OCI-LY1 (cell line): Measurements from ENCODE around the gene AFAP1.

Experiments
- H2AFZ ChIP-seq: fragments of 200-600 bp; sonication (generic), shearing (Covaris generic); 2 replicates; pipeline ENCODE4 v1.6.0; 2014; ENCODE audit warnings: antibody characterized with exemption, mild to moderate bottlenecking, low read length
- H3F3A ChIP-seq: fragments of 200-600 bp; sonication (generic), shearing (Covaris generic); 2 replicates; pipeline ENCODE4 v1.6.0; 2014; ENCODE audit warnings: mild to moderate bottlenecking, antibody characterized with exemption, low read length, moderate library complexity; ENCODE audit not compliant: insufficient read depth
- H3K27ac ChIP-seq: fragments of 200-600 bp; sonication (generic); 2 replicates; pipeline ENCODE4 v1.5.1; 2014; ENCODE audit warnings: low read length, mixed run types, mild to moderate bottlenecking, low read depth; ENCODE audit not compliant: poor library complexity, severe bottlenecking
- H3K27me3 ChIP-seq: fragments of 200-600 bp; sonication (generic); 2 replicates; pipeline ENCODE4 v1.6.0; 2014; ENCODE audit warnings: antibody characterized with exemption, mild to moderate bottlenecking, low read length, moderate library complexity; ENCODE audit not compliant: insufficient read depth
- H3K36me3 ChIP-seq: fragments of 200-600 bp; sonication (generic); 2 replicates; pipeline ENCODE4 v1.6.1; 2014; ENCODE audit warnings: mild to moderate bottlenecking, antibody characterized with exemption, low read length, moderate library complexity, mixed read lengths; ENCODE audit not compliant: insufficient read depth
- H3K4me1 ChIP-seq: fragments of 200-600 bp; sonication (generic); 2 replicates; pipeline ENCODE4 v1.5.1; 2014; ENCODE audit warnings: mild to moderate bottlenecking, low read length, moderate library complexity; ENCODE audit not compliant: insufficient read depth, severe bottlenecking
- H3K4me2 ChIP-seq: fragments of 200-600 bp; sonication (generic), shearing (Covaris generic); 2 replicates; pipeline ENCODE4 v1.6.1; 2014; ENCODE audit warnings: low read length
- H3K4me3 ChIP-seq: fragments of 200-600 bp; sonication (generic); 2 replicates; pipeline ENCODE4 v1.5.1; 2014; ENCODE audit warnings: low read length, low read depth, mild to moderate bottlenecking, mixed read lengths; ENCODE audit not compliant: poor library complexity, severe bottlenecking
- H3K79me2 ChIP-seq: fragments of 200-600 bp; shearing (Covaris generic); 2 replicates; pipeline ENCODE4 v1.6.1; 2016; ENCODE audit warnings: mixed run types, low read length, mixed read lengths; ENCODE audit not compliant: insufficient read depth
- H3K9ac ChIP-seq: fragments of 200-600 bp; sonication (generic), shearing (Covaris generic); 2 replicates; pipeline ENCODE4 v1.6.1; 2014; ENCODE audit warnings: mild to moderate bottlenecking, low read length, mixed read lengths
- H3K9me2 ChIP-seq: fragments of 200-600 bp; sonication (generic), shearing (Covaris generic); 2 replicates; pipeline ENCODE4 v1.6.1; 2014; ENCODE audit warnings: low read depth, mild to moderate bottlenecking, low read length, mixed read lengths
- H3K9me3 ChIP-seq: fragments of 200-600 bp; shearing (Covaris generic); 2 replicates; pipeline ENCODE4 v1.6.1; 2014; ENCODE audit warnings: low read length, mixed read lengths
- H4K20me1 ChIP-seq: fragments of 200-600 bp; sonication (generic), shearing (Covaris generic); 2 replicates; pipeline ENCODE4 v1.6.0; 2016; ENCODE audit warnings: mild to moderate bottlenecking, low read length; ENCODE audit not compliant: insufficient read depth
- CTCF ChIP-seq: fragments of 200-600 bp; sonication (generic), shearing (Covaris generic); IDR thresholded peaks from 2 replicates; pipeline ENCODE4 v1.5.1; 2017; ENCODE audit warnings: mild to moderate bottlenecking, antibody characterized with exemption, low read length, moderate library complexity, mixed read lengths
- EZH2 ChIP-seq: fragments of 200-600 bp; sonication (generic), shearing (Covaris generic); IDR thresholded peaks from 2 replicates; pipeline ENCODE4 v1.8.0; 2017; ENCODE audit warnings: borderline replicate concordance, mixed run types, mild to moderate bottlenecking, antibody characterized with exemption, low read length, moderate library complexity, mixed read lengths

The AFAP1 gene

GRCh38 chr4:7901311-7901885, 38.3 kb downstream of the AFAP1 start:
- Histone ChIP-seq H3K4me3 (no peak overlapping the region), H3K4me2 (no peak overlapping the region), H3K9ac (no peak overlapping the region), H3K36me3 (no peaks in the 10 kb centered on the region), H3K27ac (no peak overlapping the region), H3F3A (no peaks in the 10 kb centered on the region), H2AFZ (no peak overlapping the region), H3K4me1 (no peaks in the 10 kb centered on the region), H3K9me3 (no peaks in the 10 kb centered on the region), H4K20me1 (no peaks in the 10 kb centered on the region), H3K27me3 (no peaks in the 10 kb centered on the region), H3K9me2 (no peaks in the 10 kb centered on the region), H3K79me2 (no peaks in the 10 kb centered on the region)
- TF ChIP-seq CTCF: no peak

- no peaks in the 10 kb centered on the region for H3K36me3 ChIP-seq
- no peaks in the 10 kb centered on the region for H3K79me2 ChIP-seq
- no peak overlapping the region for H3K9ac ChIP-seq
- H3F3A ChIP-seq: no peaks in the 10 kb centered on the region
- no peak for TF ChIP-seq CTCF
- no peak for TF ChIP-seq EZH2
- no peaks in the 10 kb centered on the region for H4K20me1 ChIP-seq
- no peaks in the 10 kb centered on the region for H3K9me2 ChIP-seq
- no peak overlapping the region for H3K4me3 ChIP-seq
- H3K4me2 ChIP-seq: no peak overlapping the region
- H2AFZ ChIP-seq: no peak overlapping the region
- no peaks in the 10 kb centered on the region for H3K9me3 ChIP-seq
- H3K27me3 ChIP-seq: no peaks in the 10 kb centered on the region
- no peaks in the 10 kb centered on the region for H3K4me1 ChIP-seq
- H3K27ac ChIP-seq: no peak overlapping the region
Measured at GRCh38 chr4:7900334-7900909, 39.2 kb downstream of the AFAP1 start.

- TF ChIP-seq CTCF (no peak), EZH2 (no peak)
- H3F3A ChIP-seq: no peaks in the 10 kb centered on the region
- no peaks in the 10 kb centered on the region for H3K9me3 ChIP-seq
Measured at GRCh38 chr4:7899184-7899869, 40.3 kb downstream of the AFAP1 start.

More at GRCh38 chr4:7899184-7899869, 40.3 kb downstream of the AFAP1 start:
- Histone ChIP-seq H2AFZ (no peak overlapping the region), H4K20me1 (no peaks in the 10 kb centered on the region), H3K27me3 (no peaks in the 10 kb centered on the region), H3K36me3 (no peaks in the 10 kb centered on the region), H3K79me2 (no peaks in the 10 kb centered on the region), H3K4me3 (no peak overlapping the region), H3K4me1 (no peaks in the 10 kb centered on the region), H3K4me2 (no peak overlapping the region), H3K9ac (no peak overlapping the region), H3K9me2 (no peaks in the 10 kb centered on the region), H3K27ac (no peak overlapping the region)
